Endothelial cell of umbilical vein (primary cell): ENCODE measurements around the gene HMGCS2. TPM values are rescaled to one million over a fixed set of nuclear protein-coding genes. Genes with fewer than 3 reads are reported as not detected.

Experiments used
- BruUV-seq: library from RNA; stranded (reverse); fragments of 400-500 nt; replicated peaks from 2 replicates; lab custom pipeline; 2021; lab: Mats Ljungman, UMichigan
- CTCF ChIA-PET: fragments of 300-600, 350-600 bp; sonication (Branson Sonifier 250); formaldehyde crosslinking; loops from one replicate; lab custom pipeline; 2021; ENCODE audit warnings: antibody characterized with exemption, inconsistent platforms; lab: Charles Lee
- POLR2A ChIA-PET: fragments of 300-600, 350-600 bp; sonication (Branson Sonifier 250); formaldehyde crosslinking; loops from one replicate; lab custom pipeline; 2021; ENCODE audit warnings: antibody characterized with exemption, inconsistent platforms; lab: Charles Lee
- DNase-seq: peaks from one replicate; pipeline ENCODE4 v3.0.0-alpha.2; 2011; ENCODE audit warnings: low read depth, low spot score
- FAIRE-seq: peaks from 2 replicates; lab custom pipeline; 2011; peaks lifted over from hg19 to GRCh38; lab: Jason Lieb, UNC
- H2AFZ ChIP-seq: 2 replicates; pipeline ENCODE4 v1.6.0; 2012; ENCODE audit warnings: low read depth, low read length, control low read depth, inconsistent platforms
- H3K27ac ChIP-seq: 2 replicates; pipeline ENCODE4 v1.5.1; 2011; ENCODE audit warnings: low read depth, mild to moderate bottlenecking, control low read depth, low read length, moderate library complexity; ENCODE audit not compliant: insufficient read depth
- H3K27me3 ChIP-seq, 2 experiments: 2 replicates each; pipeline versions ENCODE4 v1.6.0 to v1.6.1; 2011; ENCODE audit warnings: low read length in 2 of 2, mixed read lengths in 1 of 2; ENCODE audit not compliant: control insufficient read depth in 2 of 2, insufficient read depth in 2 of 2
- H3K36me3 ChIP-seq, 2 experiments: 2 replicates in 1 of 2; 3 replicates in 1 of 2; pipeline ENCODE4 v1.5.1; 2011; ENCODE audit warnings: low read length in 2 of 2, mild to moderate bottlenecking in 1 of 2, moderate library complexity in 1 of 2; ENCODE audit not compliant: control insufficient read depth in 2 of 2, insufficient read depth in 2 of 2; ENCODE audit errors: extremely low read depth in 1 of 2
- H3K4me1 ChIP-seq: 3 replicates; pipeline ENCODE4 v1.5.1; 2011; ENCODE audit warnings: mild to moderate bottlenecking, low read length; ENCODE audit not compliant: control insufficient read depth, insufficient read depth; ENCODE audit errors: extremely low read depth
- H3K4me2 ChIP-seq: 2 replicates; pipeline ENCODE4 v1.6.1; 2011; ENCODE audit warnings: low read length, control low read depth, mixed read lengths; ENCODE audit not compliant: insufficient read depth
- H3K4me3 ChIP-seq, 3 experiments: fragments of 200-600 bp in 1 of 3; sonication (generic), shearing (Covaris generic) in 1 of 3; replicated peaks in 1 of 3; 2 replicates each; pipeline ENCODE4 v1.5.1; 2011 to 2016; ENCODE audit warnings: control low read depth in 3 of 3, low read length in 3 of 3, mild to moderate bottlenecking in 2 of 3, inconsistent platforms in 1 of 3, low read depth in 1 of 3, moderate library complexity in 1 of 3; ENCODE audit not compliant: insufficient read depth in 1 of 3
- H3K79me2 ChIP-seq: 2 replicates; pipeline ENCODE4 v1.6.0; 2012; ENCODE audit warnings: low read length, inconsistent platforms; ENCODE audit not compliant: control insufficient read depth, insufficient read depth
- H3K9ac ChIP-seq: replicated peaks from 2 replicates; pipeline ENCODE3; 2011; ENCODE audit warnings: low read length, control low read depth; ENCODE audit not compliant: insufficient read depth; ENCODE audit errors: extremely low read depth
- H3K9me1 ChIP-seq: replicated peaks from 3 replicates; pipeline ENCODE4 v1.6.0; 2011; ENCODE audit warnings: mild to moderate bottlenecking, low read length; ENCODE audit not compliant: control insufficient read depth, insufficient read depth; ENCODE audit errors: extremely low read depth
- H3K9me3 ChIP-seq: replicated peaks from 2 replicates; pipeline ENCODE4 v1.5.1; 2012; ENCODE audit warnings: low read length, inconsistent platforms; ENCODE audit not compliant: control insufficient read depth, insufficient read depth
- H4K20me1 ChIP-seq: replicated peaks from 2 replicates; pipeline ENCODE3; 2011; ENCODE audit warnings: mild to moderate bottlenecking, low read length; ENCODE audit not compliant: control insufficient read depth, insufficient read depth; ENCODE audit errors: extremely low read depth
- CTCF ChIP-seq, 2 donors: IDR thresholded peaks; 1 replicate in 1 of 2; 2 replicates in 1 of 2; pipeline ENCODE4 v1.5.1; 2011; ENCODE audit warnings: low read length in 2 of 2, mild to moderate bottlenecking in 2 of 2, moderate library complexity in 2 of 2, control low read depth in 1 of 2, inconsistent platforms in 1 of 2, low read depth in 1 of 2; ENCODE audit not compliant: insufficient read depth in 1 of 2; ENCODE audit errors: extremely low read depth in 1 of 2
- EZH2 ChIP-seq: IDR thresholded peaks from 2 replicates; pipeline ENCODE4 v1.6.1; 2012; ENCODE audit warnings: borderline replicate concordance, low read depth, mild to moderate bottlenecking, moderate library complexity, low read length, inconsistent platforms; ENCODE audit not compliant: severe bottlenecking
- FOS ChIP-seq: IDR thresholded peaks from 2 replicates; pipeline ENCODE4 v1.6.1; 2011; ENCODE audit warnings: mild to moderate bottlenecking, low read length, moderate library complexity, borderline replicate concordance; ENCODE audit not compliant: insufficient read depth
- GATA2 ChIP-seq: IDR thresholded peaks from 2 replicates; pipeline ENCODE4 v1.7.0; 2011; ENCODE audit warnings: low read depth, mild to moderate bottlenecking, moderate library complexity, mixed read lengths, low read length; ENCODE audit not compliant: insufficient read length, insufficient read depth
- JUN ChIP-seq: IDR thresholded peaks from 2 replicates; pipeline ENCODE4 v1.6.1; 2011; ENCODE audit warnings: borderline replicate concordance, low read depth; ENCODE audit not compliant: insufficient read length, insufficient read depth
- MAX ChIP-seq: IDR thresholded peaks from 2 replicates; pipeline ENCODE4 v1.6.1; 2011; ENCODE audit not compliant: insufficient read depth, insufficient read length
- MYC ChIP-seq: IDR thresholded peaks from one replicate; pipeline ENCODE4 v1.6.1; 2011; ENCODE audit warnings: mild to moderate bottlenecking, low read depth, low read length
- POLR2A ChIP-seq: IDR thresholded peaks from 2 replicates; pipeline ENCODE4 v1.6.1; 2012; ENCODE audit warnings: low read depth, mild to moderate bottlenecking, control low read depth, low read length
- POLR2AphosphoS5 ChIP-seq: IDR thresholded peaks from 2 replicates; pipeline ENCODE4 v1.6.1; 2012; ENCODE audit warnings: low read depth, mild to moderate bottlenecking, control low read depth, low read length, moderate library complexity; ENCODE audit not compliant: insufficient read depth
- dilution Hi-C: fragments of 300-500 bp; cut with MboI; formaldehyde crosslinking; loops from one replicate; pipeline ENCODE4 v1.15.0; 2019; ENCODE audit warnings: low sequenced_read_pairs; ENCODE audit not compliant: extremely low pct_ligation_motif_present
- intact Hi-C: fragments of 100-400 bp; cut with micrococcal nuclease; formaldehyde crosslinking; loops from one replicate; pipeline ENCODE4 v1.10.0; 2022
- polyA plus RNA-seq, 4 experiments: library from polyadenylated mRNA; depleted of rRNA in 3 of 4; stranded (reverse) in 3 of 4; unstranded in 1 of 4; fragments of >200 nt; gene quantifications; 2 replicates each; pipeline versions ENCODE4 v1.2.1 to v1.2.3, GENCODE V29; 2011 to 2012; ENCODE audit warnings: missing spikeins in 1 of 4
- total RNA-seq: library from RNA; stranded (reverse); gene quantifications from 2 replicates; pipeline ENCODE4 v1.2.3, GENCODE V29; 2021

HMGCS2 gene
- total and polyA plus RNA-seq, 2 donors (not counting 3 experiments of a cell fraction or from before 2014, with no cell fraction given): not detected

GRCh38 chr1:119815361-119815760 is 46.7 kb upstream of the HMGCS2 start:
- H3K27ac ChIP-seq: no peak overlapping the region
- FAIRE-seq: no peak

GRCh38 chr1:119814288-119814687 is 45.6 kb upstream of the HMGCS2 start:
- CTCF ChIA-PET: interaction anchor here (0.6 kb wide), 1 partner anchor 25 kb away, joined by 3 read pairs; no protein-coding TSS in a partner anchor
- FAIRE-seq: no peak

More at GRCh38 chr1:119815361-119815760, 46.7 kb upstream of the HMGCS2 start:
- Histone ChIP-seq H3K79me2 (no peaks in the 10 kb centered on the region), H3K4me1 (no peaks in the 10 kb centered on the region), H2AFZ (no peak overlapping the region), H3K9me3 (no peaks in the 10 kb centered on the region), H3K4me3 (no peak overlapping the region), H4K20me1 (no peaks in the 10 kb centered on the region), H3K9me1 (no peaks in the 10 kb centered on the region), H3K9ac (no peak overlapping the region), H3K36me3 (no peaks in the 10 kb centered on the region), H3K4me2 (no peak overlapping the region), H3K27me3 (peaks cover 15 to 39% of the 10 kb centered on the region in 2 experiments)
- DNase-seq: no peak
- intact Hi-C loops (no loop called here), dilution Hi-C loops (no loop called here)
- ChIA-PET CTCF (interaction anchor here (1.2 to 1.3 kb wide), 2 partner anchors 139 to 204 kb away, joined by 3 read pairs; no protein-coding TSS in a partner anchor), POLR2A (no interaction called here)
- no TSS peak for BruUV-seq
- no peak for TF ChIP-seq JUN
- TF ChIP-seq POLR2A: no peak
- no peak for TF ChIP-seq GATA2
- TF ChIP-seq EZH2: no peak
- no peak for TF ChIP-seq POLR2AphosphoS5

More at GRCh38 chr1:119814288-119814687, 45.6 kb upstream of the HMGCS2 start:
- no peaks in the 10 kb centered on the region for H4K20me1 ChIP-seq
- H3K9me1 ChIP-seq: no peaks in the 10 kb centered on the region
- H3K9ac ChIP-seq: no peak overlapping the region
- no peak overlapping the region for H3K4me3 ChIP-seq
- no peaks in the 10 kb centered on the region for H3K9me3 ChIP-seq
- H3K79me2 ChIP-seq: no peaks in the 10 kb centered on the region
- H3K36me3 ChIP-seq: no peaks in the 10 kb centered on the region
- H3K27me3 ChIP-seq: peaks cover 15 to 40% of the 10 kb centered on the region in 2 experiments
- no peak overlapping the region for H2AFZ ChIP-seq
- DNase-seq: no peak
- no peak overlapping the region for H3K4me2 ChIP-seq
- no peak for TF ChIP-seq EZH2
- TF ChIP-seq MAX: no peak
- no peak for TF ChIP-seq MYC
- no peak for TF ChIP-seq GATA2
- TF ChIP-seq POLR2A: no peak
- TF ChIP-seq POLR2AphosphoS5: no peak
- TF ChIP-seq JUN: no peak
- no peak for TF ChIP-seq CTCF (IDR thresholded peaks at IDR 0.05; ENCODE audit: extremely low read depth in 1 of 2, insufficient read depth in 1 of 2, low read depth in 1 of 2, low read length in 2 of 2)
- no peak for TF ChIP-seq FOS
- no peaks in the 10 kb centered on the region for H3K4me1 ChIP-seq
- POLR2A ChIA-PET: no interaction called here
- no peak overlapping the region for H3K27ac ChIP-seq
- intact Hi-C loops (no loop called here), dilution Hi-C loops (no loop called here)
- no TSS peak for BruUV-seq
